Measurements from ENCODE around the gene TMEM255B.
"Not testable (repeated sequence)": the region's sequence is repeated elsewhere in the genome, so short reads cannot be mapped to it uniquely, and the experiment has no call there.

TMEM255B gene

GRCh38 chr13:113825841-113826240 is 66.8 kb downstream of the TMEM255B start (continued):
- TF ChIP-seq, protein P1, sequence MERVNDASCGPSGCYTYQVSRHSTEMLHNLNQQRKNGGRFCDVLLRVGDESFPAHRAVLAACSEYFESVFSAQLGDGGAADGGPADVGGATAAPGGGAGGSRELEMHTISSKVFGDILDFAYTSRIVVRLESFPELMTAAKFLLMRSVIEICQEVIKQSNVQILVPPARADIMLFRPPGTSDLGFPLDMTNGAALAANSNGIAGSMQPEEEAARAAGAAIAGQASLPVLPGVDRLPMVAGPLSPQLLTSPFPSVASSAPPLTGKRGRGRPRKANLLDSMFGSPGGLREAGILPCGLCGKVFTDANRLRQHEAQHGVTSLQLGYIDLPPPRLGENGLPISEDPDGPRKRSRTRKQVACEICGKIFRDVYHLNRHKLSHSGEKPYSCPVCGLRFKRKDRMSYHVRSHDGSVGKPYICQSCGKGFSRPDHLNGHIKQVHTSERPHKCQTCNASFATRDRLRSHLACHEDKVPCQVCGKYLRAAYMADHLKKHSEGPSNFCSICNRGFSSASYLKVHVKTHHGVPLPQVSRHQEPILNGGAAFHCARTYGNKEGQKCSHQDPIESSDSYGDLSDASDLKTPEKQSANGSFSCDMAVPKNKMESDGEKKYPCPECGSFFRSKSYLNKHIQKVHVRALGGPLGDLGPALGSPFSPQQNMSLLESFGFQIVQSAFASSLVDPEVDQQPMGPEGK (CRISPR knock-in tag; IDR thresholded peaks at IDR 0.05; ENCODE audit: borderline replicate concordance): no peak
- TF ChIP-seq ESRRG (CRISPR knock-in tag; IDR thresholded peaks at IDR 0.05): no peak
- no peak for TF ChIP-seq ZNF70 (CRISPR knock-in tag; IDR thresholded peaks at IDR 0.05)
- TF ChIP-seq, protein P2, sequence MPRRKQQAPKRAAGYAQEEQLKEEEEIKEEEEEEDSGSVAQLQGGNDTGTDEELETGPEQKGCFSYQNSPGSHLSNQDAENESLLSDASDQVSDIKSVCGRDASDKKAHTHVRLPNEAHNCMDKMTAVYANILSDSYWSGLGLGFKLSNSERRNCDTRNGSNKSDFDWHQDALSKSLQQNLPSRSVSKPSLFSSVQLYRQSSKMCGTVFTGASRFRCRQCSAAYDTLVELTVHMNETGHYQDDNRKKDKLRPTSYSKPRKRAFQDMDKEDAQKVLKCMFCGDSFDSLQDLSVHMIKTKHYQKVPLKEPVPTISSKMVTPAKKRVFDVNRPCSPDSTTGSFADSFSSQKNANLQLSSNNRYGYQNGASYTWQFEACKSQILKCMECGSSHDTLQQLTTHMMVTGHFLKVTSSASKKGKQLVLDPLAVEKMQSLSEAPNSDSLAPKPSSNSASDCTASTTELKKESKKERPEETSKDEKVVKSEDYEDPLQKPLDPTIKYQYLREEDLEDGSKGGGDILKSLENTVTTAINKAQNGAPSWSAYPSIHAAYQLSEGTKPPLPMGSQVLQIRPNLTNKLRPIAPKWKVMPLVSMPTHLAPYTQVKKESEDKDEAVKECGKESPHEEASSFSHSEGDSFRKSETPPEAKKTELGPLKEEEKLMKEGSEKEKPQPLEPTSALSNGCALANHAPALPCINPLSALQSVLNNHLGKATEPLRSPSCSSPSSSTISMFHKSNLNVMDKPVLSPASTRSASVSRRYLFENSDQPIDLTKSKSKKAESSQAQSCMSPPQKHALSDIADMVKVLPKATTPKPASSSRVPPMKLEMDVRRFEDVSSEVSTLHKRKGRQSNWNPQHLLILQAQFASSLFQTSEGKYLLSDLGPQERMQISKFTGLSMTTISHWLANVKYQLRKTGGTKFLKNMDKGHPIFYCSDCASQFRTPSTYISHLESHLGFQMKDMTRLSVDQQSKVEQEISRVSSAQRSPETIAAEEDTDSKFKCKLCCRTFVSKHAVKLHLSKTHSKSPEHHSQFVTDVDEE (CRISPR knock-in tag; IDR thresholded peaks at IDR 0.05): no peak
- TF ChIP-seq ZC3H10 (CRISPR knock-in tag; IDR thresholded peaks at IDR 0.05): no peak
- no peak for TF ChIP-seq OSR1 (CRISPR knock-in tag; IDR thresholded peaks at IDR 0.05)
- TF ChIP-seq ISL1 (CRISPR knock-in tag; IDR thresholded peaks at IDR 0.05): no peak
- no peak for TF ChIP-seq ZFP30 (CRISPR knock-in tag; IDR thresholded peaks at IDR 0.05)

DNA sequence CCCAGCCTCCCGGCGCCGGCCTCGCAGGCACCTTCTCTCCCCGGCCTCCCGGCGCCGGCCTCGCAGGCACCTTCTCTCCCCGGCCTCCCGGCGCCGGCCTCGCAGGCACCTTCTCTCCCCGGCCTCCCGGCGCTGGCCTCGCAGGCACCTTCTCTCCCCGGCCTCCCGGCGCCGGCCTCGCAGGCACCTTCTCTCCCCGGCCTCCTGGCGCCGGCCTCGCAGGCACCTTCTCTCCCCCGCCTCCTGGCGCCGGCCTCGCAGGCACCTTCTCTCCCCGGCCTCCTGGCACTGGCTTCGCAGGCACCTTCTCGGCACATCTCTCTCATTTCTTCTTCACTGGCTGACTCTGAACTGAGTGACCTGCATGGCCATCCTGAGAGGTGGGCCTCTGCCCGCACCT is 67.4 kb downstream of the TMEM255B start:
- not testable (repeated sequence) for ATAC-seq

DNA sequence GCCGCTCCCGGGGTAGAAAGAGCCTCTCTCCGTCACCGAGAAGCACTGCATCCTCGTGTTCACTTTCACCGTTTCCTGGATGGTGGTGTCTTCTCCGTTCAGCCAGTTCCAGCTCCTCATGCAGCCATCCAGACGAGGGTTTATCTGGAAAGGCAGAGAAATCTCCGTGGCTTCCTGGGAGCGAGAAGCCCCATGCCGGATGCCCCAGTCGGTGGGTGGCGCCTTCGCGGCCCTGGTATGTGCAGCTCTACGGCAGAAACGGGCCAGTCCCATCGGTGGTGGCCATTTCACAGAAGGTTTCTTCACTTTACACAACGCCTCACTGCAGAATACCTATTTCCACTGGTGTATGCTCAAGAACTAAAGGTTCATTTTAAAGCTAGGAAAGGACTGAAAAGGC is 68.0 kb downstream of the TMEM255B start:
- no peak for ATAC-seq
- TF ChIP-seq CSRNP3 (CRISPR knock-in tag; IDR thresholded peaks at IDR 0.05) (no peak), ARNTL (CRISPR knock-in tag; IDR thresholded peaks at IDR 0.05; ENCODE audit: borderline replicate concordance, low read depth) (no peak), TOX (CRISPR knock-in tag; IDR thresholded peaks at IDR 0.05; ENCODE audit: borderline replicate concordance) (no peak), POU6F1 (CRISPR knock-in tag; IDR thresholded peaks at IDR 0.05; ENCODE audit: borderline replicate concordance, low read depth) (no peak), TCF4 (CRISPR knock-in tag; IDR thresholded peaks at IDR 0.05; ENCODE audit: borderline replicate concordance) (no peak), GLIS3 (CRISPR knock-in tag; IDR thresholded peaks at IDR 0.05) (no peak)

GRCh38 chr13:113828282-113828825 is 69.3 kb downstream of the TMEM255B start:
- no peak for ATAC-seq
- no peak for TF ChIP-seq ZC3H10 (CRISPR knock-in tag; IDR thresholded peaks at IDR 0.05)
- TF ChIP-seq CREB5 (CRISPR knock-in tag; IDR thresholded peaks at IDR 0.05; ENCODE audit: low read depth): no peak
- TF ChIP-seq TOX (CRISPR knock-in tag; IDR thresholded peaks at IDR 0.05; ENCODE audit: borderline replicate concordance): no peak
- TF ChIP-seq BACH2 (CRISPR knock-in tag; IDR thresholded peaks at IDR 0.05; ENCODE audit: borderline replicate concordance): no peak
- no peak for TF ChIP-seq SNAI2 (CRISPR knock-in tag; IDR thresholded peaks at IDR 0.05)
- TF ChIP-seq ZFP3 (CRISPR knock-in tag; IDR thresholded peaks at IDR 0.05): no peak
- no peak for TF ChIP-seq CSDC2 (CRISPR knock-in tag; IDR thresholded peaks at IDR 0.05)
- TF ChIP-seq ISL1 (CRISPR knock-in tag; IDR thresholded peaks at IDR 0.05): no peak
- TF ChIP-seq PPARA (CRISPR knock-in tag; IDR thresholded peaks at IDR 0.05; ENCODE audit: borderline replicate concordance): no peak
- no peak for TF ChIP-seq ZNF565 (CRISPR knock-in tag; conservative IDR thresholded peaks at IDR 0.05; ENCODE audit: low read depth)
- TF ChIP-seq, protein P2 (CRISPR knock-in tag; IDR thresholded peaks at IDR 0.05): no peak
- TF ChIP-seq ARNTL (CRISPR knock-in tag; IDR thresholded peaks at IDR 0.05; ENCODE audit: borderline replicate concordance, low read depth): no peak
- TF ChIP-seq ESRRG (CRISPR knock-in tag; IDR thresholded peaks at IDR 0.05): no peak
- TF ChIP-seq ZNF70 (CRISPR knock-in tag; IDR thresholded peaks at IDR 0.05): no peak
- TF ChIP-seq, protein P1 (CRISPR knock-in tag; IDR thresholded peaks at IDR 0.05; ENCODE audit: borderline replicate concordance): no peak
